Neural crest cell (in vitro differentiated cells): ENCODE results near the gene HDAC8. TPM values are rescaled to one million over a fixed set of nuclear protein-coding genes. Genes with fewer than 3 reads are reported as not detected.
A peak's percentile ranks its signal among the peaks of the same experiment; 100 is the strongest.

Experiments
- DNase-seq: peaks from one replicate; pipeline ENCODE4 v3.0.0; 2021; ENCODE audit warnings: low read depth, mixed read lengths, low spot score
- H3K27ac Mint-ChIP-seq: one replicate; pipeline ENCODE4 v1.8.0; 2021; ENCODE audit warnings: mild to moderate bottlenecking, mixed read lengths; ENCODE audit not compliant: unreplicated experiment
- H3K27me3 Mint-ChIP-seq: 2 replicates; pipeline ENCODE4 v1.8.0; 2021; ENCODE audit warnings: low read depth, mild to moderate bottlenecking, mixed read lengths
- H3K36me3 Mint-ChIP-seq: 2 replicates; pipeline ENCODE4 v1.8.0; 2021; ENCODE audit warnings: low read depth, mild to moderate bottlenecking, mixed read lengths
- H3K4me1 Mint-ChIP-seq: 2 replicates; pipeline ENCODE4 v1.8.0; 2021; ENCODE audit warnings: mixed read lengths
- H3K4me3 Mint-ChIP-seq: one replicate; pipeline ENCODE4 v1.8.0; 2021; ENCODE audit warnings: mild to moderate bottlenecking, mixed read lengths
- H3K9me3 Mint-ChIP-seq: 2 replicates; pipeline ENCODE4 v1.8.0; 2021; ENCODE audit warnings: mixed read lengths
- total RNA-seq: library from RNA; stranded (reverse); gene quantifications from 2 replicates; pipeline ENCODE4 v1.2.1, GENCODE V29; 2021
- TF ChIP-seq, protein P1 (sequence below): fragments of 200-600 bp; sonication (generic); conservative IDR thresholded peaks from 2 replicates; pipeline ENCODE4 v1.5.0; 2021; ENCODE audit warnings: antibody characterized with exemption, mild to moderate bottlenecking

Gene HDAC8
- total RNA-seq, 1 donor from 2014 or later = 31.0 TPM

DNA sequence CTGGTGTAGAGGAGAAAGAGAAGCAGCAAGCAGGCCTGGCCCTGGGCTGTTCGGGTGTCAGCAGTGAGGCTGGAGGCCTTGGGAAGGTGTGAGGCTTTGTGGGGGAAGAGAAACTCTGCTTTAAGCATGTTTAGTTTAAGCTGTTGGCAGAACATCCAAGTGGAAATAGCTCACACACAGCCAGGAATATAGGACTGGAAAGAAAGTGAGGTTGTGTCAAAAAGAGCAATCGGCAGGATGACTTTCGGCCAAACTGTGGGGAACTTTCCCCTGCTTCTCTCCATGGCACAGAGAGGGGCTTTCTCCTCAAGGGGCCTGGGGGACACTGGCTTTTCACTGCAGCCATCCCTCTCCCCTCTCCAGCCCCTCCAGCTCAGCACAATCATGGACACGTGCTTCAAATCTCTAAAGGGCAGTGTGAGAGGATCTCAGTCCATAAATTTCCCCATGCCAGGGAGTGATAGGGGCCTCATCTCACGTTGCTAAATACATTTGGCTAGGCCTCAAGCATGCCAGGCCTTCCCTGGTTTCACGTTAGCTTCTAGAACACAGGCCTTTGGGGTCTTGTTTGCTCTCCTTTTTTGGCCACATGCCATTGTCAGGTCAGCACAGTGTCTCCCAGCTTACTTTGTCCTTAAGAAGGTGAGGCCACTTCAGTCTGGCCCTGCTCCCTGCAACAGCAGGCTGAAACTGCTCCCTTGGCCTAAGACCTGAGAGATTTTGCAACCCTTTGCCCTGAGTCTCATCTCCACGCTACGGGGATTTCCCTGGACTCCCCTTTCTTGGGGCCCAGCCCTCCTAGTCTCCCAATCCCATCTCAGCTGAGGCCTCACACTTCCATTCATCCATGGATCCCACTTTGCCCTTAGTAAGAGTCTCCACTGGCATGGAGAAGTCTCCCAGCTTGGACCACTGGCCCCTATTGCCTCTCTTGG, 258.7 kb downstream of the HDAC8 start:
- no peaks in the 10 kb centered on the region for H3K36me3 Mint-ChIP-seq
- H3K27ac Mint-ChIP-seq = no peak overlapping the region
- H3K4me1 Mint-ChIP-seq = no peaks in the 10 kb centered on the region
- H3K9me3 Mint-ChIP-seq = no peaks in the 10 kb centered on the region
- no peak overlapping the region for H3K4me3 Mint-ChIP-seq
- peaks cover 7% of the 10 kb centered on the region for H3K27me3 Mint-ChIP-seq
- no peak for DNase-seq
- TF ChIP-seq, protein P1, sequence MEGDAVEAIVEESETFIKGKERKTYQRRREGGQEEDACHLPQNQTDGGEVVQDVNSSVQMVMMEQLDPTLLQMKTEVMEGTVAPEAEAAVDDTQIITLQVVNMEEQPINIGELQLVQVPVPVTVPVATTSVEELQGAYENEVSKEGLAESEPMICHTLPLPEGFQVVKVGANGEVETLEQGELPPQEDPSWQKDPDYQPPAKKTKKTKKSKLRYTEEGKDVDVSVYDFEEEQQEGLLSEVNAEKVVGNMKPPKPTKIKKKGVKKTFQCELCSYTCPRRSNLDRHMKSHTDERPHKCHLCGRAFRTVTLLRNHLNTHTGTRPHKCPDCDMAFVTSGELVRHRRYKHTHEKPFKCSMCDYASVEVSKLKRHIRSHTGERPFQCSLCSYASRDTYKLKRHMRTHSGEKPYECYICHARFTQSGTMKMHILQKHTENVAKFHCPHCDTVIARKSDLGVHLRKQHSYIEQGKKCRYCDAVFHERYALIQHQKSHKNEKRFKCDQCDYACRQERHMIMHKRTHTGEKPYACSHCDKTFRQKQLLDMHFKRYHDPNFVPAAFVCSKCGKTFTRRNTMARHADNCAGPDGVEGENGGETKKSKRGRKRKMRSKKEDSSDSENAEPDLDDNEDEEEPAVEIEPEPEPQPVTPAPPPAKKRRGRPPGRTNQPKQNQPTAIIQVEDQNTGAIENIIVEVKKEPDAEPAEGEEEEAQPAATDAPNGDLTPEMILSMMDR = no peak

DNA sequence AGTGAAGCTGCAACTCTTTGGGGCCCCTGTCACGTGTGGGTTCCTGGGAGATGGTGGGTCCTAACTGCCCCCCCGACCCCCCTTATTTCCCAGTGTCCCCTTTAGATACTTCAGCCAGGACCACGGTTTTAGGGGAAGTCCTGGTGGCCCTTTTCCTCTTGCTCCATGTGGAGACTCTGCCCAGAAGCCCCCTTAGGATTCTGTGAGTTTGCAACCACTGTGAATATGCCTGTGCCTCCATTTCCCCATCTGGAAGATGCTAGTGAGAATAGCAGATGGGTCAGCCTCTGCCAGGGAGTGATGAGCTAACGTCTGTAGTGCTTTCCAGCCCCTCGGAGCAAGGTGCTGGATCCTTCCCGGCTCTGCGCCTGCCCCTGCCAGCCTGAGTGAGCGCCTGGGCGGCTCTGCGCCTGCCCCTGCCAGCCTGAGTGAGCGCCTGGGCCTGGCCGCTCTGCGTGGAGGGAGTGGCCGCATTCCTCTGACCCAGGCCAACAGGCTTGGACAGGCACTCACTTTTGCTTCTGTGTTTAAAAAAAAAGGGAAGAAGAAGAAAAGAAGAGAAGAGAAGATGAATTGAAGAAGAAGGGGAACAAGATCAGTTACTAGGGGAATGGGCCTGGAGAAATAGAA, 260.2 kb downstream of the HDAC8 start:
- Mint-ChIP-seq H3K4me3 (no peak overlapping the region), H3K36me3 (no peaks in the 10 kb centered on the region), H3K27me3 (peaks cover 22% of the 10 kb centered on the region), H3K9me3 (no peaks in the 10 kb centered on the region), H3K4me1 (peaks cover 12% of the 10 kb centered on the region), H3K27ac (no peak overlapping the region)
- TF ChIP-seq, protein P1 = no peak
- no peak for DNase-seq

DNA sequence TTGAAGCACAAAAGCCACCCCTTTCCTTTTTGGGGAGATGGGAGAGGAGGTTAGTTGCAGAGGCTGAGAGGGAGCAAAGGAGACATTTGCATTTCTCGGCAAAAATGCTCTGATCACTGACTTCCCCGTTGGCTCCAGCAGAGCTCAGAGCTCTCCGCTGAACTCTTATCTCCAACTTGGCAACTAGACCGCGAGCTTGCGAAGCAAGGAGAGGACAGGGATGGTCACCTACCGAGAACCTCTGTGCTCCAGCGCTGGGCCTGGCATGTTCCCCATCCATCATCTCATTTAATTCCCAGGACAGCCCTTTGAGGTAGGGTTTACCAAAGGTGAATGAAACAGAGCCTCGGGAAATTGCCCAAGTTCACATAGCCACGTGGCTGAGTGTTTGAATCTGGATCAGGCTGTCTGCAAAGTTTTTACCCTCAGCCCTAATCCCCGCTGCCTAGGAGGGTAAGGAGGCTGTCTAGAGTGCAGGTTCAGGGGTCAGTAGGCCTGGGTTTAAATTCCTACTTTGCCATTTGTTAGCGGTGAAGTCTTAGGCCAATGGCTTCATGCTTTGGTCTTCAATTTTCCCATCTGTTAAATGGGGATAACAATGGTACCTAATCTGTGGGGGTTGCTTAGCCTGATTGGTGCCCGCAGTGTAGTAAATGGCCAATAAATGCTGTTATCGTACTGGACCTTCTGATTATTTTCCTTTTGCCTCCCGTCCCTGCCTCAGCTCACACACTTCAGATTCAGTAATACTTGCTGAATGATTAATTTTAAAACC, 263.2 kb downstream of the HDAC8 start:
- TF ChIP-seq, protein P1 = no peak
- Mint-ChIP-seq H3K36me3 (no peaks in the 10 kb centered on the region), H3K27me3 (peaks cover 43% of the 10 kb centered on the region), H3K4me1 (peaks cover 22% of the 10 kb centered on the region), H3K4me3 (peak overlapping the region; percentile 83), H3K9me3 (no peaks in the 10 kb centered on the region), H3K27ac (no peak overlapping the region)
- DNase-seq = no peak

DNA sequence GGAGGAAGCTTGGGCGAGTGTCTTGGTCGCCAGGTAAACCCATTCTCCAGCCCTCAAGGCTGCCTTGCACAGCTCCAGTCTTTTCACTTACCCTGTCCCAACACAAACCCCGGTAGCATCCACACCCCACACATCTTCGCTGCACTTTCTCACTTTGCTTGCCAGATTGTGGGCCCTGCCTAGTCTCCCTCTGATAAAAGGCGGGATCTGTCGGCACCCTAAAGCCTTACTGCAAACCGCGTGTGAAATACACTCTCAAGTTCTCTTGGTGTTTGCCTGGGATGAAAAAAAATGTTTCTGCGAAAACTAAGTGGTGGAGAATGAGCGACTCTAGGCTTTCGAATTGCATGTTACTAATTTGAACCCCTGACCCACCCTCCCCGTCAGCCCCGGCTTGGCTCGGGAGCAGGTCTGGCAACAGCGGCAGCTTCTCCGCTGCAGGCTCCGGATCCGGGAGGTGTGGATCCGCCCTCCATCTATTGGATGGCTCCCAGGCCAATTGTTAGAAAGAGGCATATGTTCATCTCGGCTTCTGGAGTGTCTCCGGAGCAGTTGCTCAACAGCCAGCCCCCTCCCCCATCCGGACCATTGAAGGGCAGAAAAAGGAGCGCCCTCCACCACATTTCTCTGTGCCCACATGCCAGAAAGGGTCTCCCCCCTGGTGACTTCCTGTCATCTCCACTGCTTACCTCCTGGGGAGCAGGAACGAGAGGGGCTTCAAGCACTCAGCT, 263.9 kb downstream of the HDAC8 start:
- TF ChIP-seq, protein P1 = no peak
- peaks cover 48% of the 10 kb centered on the region for H3K27me3 Mint-ChIP-seq
- H3K9me3 Mint-ChIP-seq = no peaks in the 10 kb centered on the region
- no peaks in the 10 kb centered on the region for H3K36me3 Mint-ChIP-seq
- DNase-seq = peak; percentile 53
- peak overlapping the region; percentile 83 for H3K4me3 Mint-ChIP-seq
- peaks cover 25% of the 10 kb centered on the region for H3K4me1 Mint-ChIP-seq
- H3K27ac Mint-ChIP-seq = no peak overlapping the region

DNA sequence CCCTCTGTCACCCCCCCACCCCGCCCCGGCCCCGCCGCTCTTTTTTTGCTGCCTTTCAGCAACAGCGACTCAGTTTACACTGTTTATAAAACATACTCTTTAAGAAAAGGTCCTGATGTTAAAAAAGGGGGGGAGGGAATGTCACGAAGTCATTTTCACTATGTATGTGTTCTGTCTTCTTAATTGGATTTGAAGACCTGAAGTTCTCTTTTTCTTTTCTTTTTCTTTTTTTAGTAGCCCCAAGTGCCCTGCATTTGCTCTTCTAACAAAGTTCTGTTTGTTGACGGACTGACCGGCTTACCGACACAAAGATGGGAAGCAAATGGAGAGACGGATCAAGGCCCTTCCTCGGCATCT, 264.5 kb downstream of the HDAC8 start:
- H3K4me1 Mint-ChIP-seq = peaks cover 25% of the 10 kb centered on the region
- DNase-seq = no peak
- no peak overlapping the region for H3K27ac Mint-ChIP-seq
- no peaks in the 10 kb centered on the region for H3K9me3 Mint-ChIP-seq
- TF ChIP-seq, protein P1 = no peak
- H3K27me3 Mint-ChIP-seq = peaks cover 54% of the 10 kb centered on the region
- no peaks in the 10 kb centered on the region for H3K36me3 Mint-ChIP-seq
- H3K4me3 Mint-ChIP-seq = peak overlapping the region; percentile 83
